Loucy (cell line): ENCODE measurements around the gene TBC1D22A.

Experiments used
- H2AFZ ChIP-seq: fragments of 200-600 bp; sonication (generic); 2 replicates; pipeline ENCODE4 v1.6.0; 2016; ENCODE audit warnings: antibody characterized with exemption, mild to moderate bottlenecking, low read length, moderate library complexity
- H3F3A ChIP-seq: fragments of 200-600 bp; 2 replicates; pipeline ENCODE4 v1.6.0; 2016; ENCODE audit warnings: antibody characterized with exemption, low read depth, mild to moderate bottlenecking
- H3K27me3 ChIP-seq: fragments of 200-600 bp; sonication (generic); 2 replicates; pipeline ENCODE4 v1.6.1; 2014; ENCODE audit warnings: low read length, mild to moderate bottlenecking; ENCODE audit not compliant: insufficient read depth, poor library complexity, severe bottlenecking
- H3K36me3 ChIP-seq: fragments of 200-600 bp; sonication (generic); 2 replicates; pipeline ENCODE4 v1.6.1; 2016; ENCODE audit warnings: low read length; ENCODE audit not compliant: insufficient read depth
- H3K4me1 ChIP-seq: fragments of 200-600 bp; sonication (generic); 2 replicates; pipeline ENCODE4 v1.5.1; 2014; ENCODE audit warnings: low read length, mild to moderate bottlenecking; ENCODE audit not compliant: insufficient read depth, poor library complexity, severe bottlenecking
- H3K4me2 ChIP-seq: fragments of 200-600 bp; sonication (generic); 2 replicates; pipeline ENCODE4 v1.6.0; 2014; ENCODE audit warnings: antibody characterized with exemption, low read length, low read depth, mild to moderate bottlenecking; ENCODE audit not compliant: poor library complexity, severe bottlenecking
- H3K4me3 ChIP-seq: fragments of 200-600 bp; sonication (generic); 2 replicates; pipeline ENCODE4 v1.5.1; 2014; ENCODE audit warnings: low read length, mild to moderate bottlenecking, mixed read lengths; ENCODE audit not compliant: poor library complexity, severe bottlenecking
- H3K79me2 ChIP-seq: fragments of 200-600 bp; sonication (generic); 2 replicates; pipeline ENCODE4 v1.6.1; 2014; ENCODE audit warnings: low read length; ENCODE audit not compliant: insufficient read depth
- H3K9ac ChIP-seq: fragments of 200-600 bp; sonication (generic); 2 replicates; pipeline ENCODE4 v1.6.0; 2014; ENCODE audit warnings: mild to moderate bottlenecking, low read depth, low read length, moderate library complexity; ENCODE audit not compliant: poor library complexity, severe bottlenecking
- H3K9me2 ChIP-seq: fragments of 200-600 bp; sonication (generic); replicated peaks from 2 replicates; pipeline ENCODE4 v1.6.1; 2016; ENCODE audit warnings: low read depth, low read length, mixed read lengths
- H3K9me3 ChIP-seq: fragments of 200-600 bp; sonication (generic); 2 replicates; pipeline ENCODE4 v1.6.1; 2014; ENCODE audit warnings: mild to moderate bottlenecking, antibody characterized with exemption, low read length, low read depth; ENCODE audit not compliant: insufficient read depth
- H4K20me1 ChIP-seq: fragments of 200-600 bp; sonication (generic); 2 replicates; pipeline ENCODE4 v1.6.0; 2014; ENCODE audit warnings: antibody characterized with exemption, low read length, mild to moderate bottlenecking; ENCODE audit not compliant: insufficient read depth, poor library complexity, severe bottlenecking
- EZH2phosphoT487 ChIP-seq: fragments of 200-600 bp; IDR thresholded peaks from 2 replicates; pipeline ENCODE4 v1.6.1; 2018; ENCODE audit warnings: antibody characterized with exemption, mild to moderate bottlenecking, moderate library complexity, borderline replicate concordance
- TF ChIP-seq, protein P1 (sequence below): fragments of 200-600 bp; sonication (generic); conservative IDR thresholded peaks from 2 replicates; pipeline ENCODE4 v1.5.1; 2014; ENCODE audit warnings: mild to moderate bottlenecking, antibody characterized with exemption, low read length

The TBC1D22A gene

DNA sequence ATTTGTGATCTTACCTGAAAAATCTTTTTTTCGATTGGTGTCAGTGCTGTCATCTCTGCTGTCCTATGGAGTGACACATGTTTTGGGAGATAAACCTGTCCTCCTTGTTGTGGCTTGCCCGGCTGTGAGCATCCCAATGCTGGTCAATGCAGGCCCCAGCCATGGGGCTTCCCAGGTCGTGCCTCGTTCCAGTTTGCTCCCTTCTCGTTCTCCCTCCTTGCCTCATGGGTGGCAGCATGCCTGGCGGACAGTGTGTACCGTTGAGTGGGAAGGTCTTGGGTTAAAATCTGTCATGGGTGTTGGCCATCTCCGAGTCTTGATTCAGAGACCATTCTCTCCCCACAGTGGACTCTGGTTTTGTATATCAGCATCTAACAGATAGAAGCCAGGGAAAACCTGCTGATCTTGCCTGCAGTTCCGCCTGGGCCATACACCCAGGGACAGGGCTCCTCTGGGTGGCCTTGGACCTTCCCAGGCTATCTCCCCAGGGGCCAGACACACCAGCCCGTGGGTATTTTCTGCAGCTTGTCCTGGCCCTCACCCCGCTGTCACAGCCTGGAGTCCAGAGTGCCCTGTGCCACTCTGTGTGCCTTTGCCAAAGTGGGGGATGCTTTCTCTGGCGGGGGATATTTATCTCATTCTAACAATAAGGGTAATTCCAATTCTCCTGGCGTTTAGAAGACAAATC lies 208.1 kb downstream of the TBC1D22A start:
- Histone ChIP-seq H3K4me2 (no peak overlapping the region), H3K9me3 (no peaks in the 10 kb centered on the region), H2AFZ (no peak overlapping the region), H3K4me3 (no peak overlapping the region), H3K36me3 (peaks cover 6% of the 10 kb centered on the region; the same call in 1 of the 2 replicates), H3K9ac (no peak overlapping the region), H3K9me2 (no peaks in the 10 kb centered on the region), H3K27me3 (no peaks in the 10 kb centered on the region), H3K79me2 (peaks cover 3% of the 10 kb centered on the region; the same call in 1 of the 2 replicates), H4K20me1 (no peaks in the 10 kb centered on the region), H3F3A (no peaks in the 10 kb centered on the region), H3K4me1 (peaks cover 11% of the 10 kb centered on the region)
- TF ChIP-seq, protein P1, sequence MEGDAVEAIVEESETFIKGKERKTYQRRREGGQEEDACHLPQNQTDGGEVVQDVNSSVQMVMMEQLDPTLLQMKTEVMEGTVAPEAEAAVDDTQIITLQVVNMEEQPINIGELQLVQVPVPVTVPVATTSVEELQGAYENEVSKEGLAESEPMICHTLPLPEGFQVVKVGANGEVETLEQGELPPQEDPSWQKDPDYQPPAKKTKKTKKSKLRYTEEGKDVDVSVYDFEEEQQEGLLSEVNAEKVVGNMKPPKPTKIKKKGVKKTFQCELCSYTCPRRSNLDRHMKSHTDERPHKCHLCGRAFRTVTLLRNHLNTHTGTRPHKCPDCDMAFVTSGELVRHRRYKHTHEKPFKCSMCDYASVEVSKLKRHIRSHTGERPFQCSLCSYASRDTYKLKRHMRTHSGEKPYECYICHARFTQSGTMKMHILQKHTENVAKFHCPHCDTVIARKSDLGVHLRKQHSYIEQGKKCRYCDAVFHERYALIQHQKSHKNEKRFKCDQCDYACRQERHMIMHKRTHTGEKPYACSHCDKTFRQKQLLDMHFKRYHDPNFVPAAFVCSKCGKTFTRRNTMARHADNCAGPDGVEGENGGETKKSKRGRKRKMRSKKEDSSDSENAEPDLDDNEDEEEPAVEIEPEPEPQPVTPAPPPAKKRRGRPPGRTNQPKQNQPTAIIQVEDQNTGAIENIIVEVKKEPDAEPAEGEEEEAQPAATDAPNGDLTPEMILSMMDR: no peak
- TF ChIP-seq EZH2phosphoT487: no peak

DNA sequence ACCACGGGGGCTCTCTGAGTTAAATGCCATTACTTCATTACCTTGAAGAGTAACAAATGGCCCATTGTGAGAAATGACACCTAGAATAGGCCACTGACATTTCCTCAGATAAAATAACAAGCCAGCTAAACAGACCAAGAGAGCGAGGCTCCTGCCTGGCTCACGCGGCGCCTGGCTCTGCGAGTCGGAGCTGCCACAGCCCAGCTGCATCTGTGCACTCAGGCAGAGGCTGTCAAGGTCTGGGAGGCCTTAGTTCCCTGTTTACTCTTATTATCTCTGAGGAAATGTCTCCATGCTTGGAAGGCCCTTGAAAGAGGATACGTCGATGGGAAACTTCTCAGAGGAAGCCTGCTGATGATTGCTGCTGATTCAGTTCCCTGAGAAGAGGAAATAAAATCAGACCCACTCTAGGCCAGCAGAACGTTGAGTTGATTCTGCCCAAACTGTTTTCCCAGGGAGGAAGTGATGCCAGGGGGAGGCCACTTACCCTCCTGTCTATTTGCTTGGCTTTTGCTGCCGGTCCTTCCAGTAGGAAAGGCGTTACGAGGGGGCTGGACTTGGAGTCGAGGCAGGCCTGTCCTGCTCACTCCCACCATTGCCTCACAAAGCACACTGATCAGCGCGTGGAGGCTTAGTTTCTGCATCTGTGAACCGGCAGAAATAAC lies 208.8 kb downstream of the TBC1D22A start:
- Histone ChIP-seq H3K4me2 (no peak overlapping the region), H3K27me3 (no peaks in the 10 kb centered on the region), H2AFZ (no peak overlapping the region), H3K4me3 (no peak overlapping the region), H3K9ac (no peak overlapping the region), H3K79me2 (peaks cover 3% of the 10 kb centered on the region; the same call in 1 of the 2 replicates), H3K4me1 (peaks cover 11% of the 10 kb centered on the region), H3K36me3 (peaks cover 12% of the 10 kb centered on the region; the same call in 1 of the 2 replicates), H3K9me3 (no peaks in the 10 kb centered on the region), H4K20me1 (no peaks in the 10 kb centered on the region), H3K9me2 (no peaks in the 10 kb centered on the region), H3F3A (no peaks in the 10 kb centered on the region)
- no peak for TF ChIP-seq EZH2phosphoT487
- TF ChIP-seq, protein P1: no peak

DNA sequence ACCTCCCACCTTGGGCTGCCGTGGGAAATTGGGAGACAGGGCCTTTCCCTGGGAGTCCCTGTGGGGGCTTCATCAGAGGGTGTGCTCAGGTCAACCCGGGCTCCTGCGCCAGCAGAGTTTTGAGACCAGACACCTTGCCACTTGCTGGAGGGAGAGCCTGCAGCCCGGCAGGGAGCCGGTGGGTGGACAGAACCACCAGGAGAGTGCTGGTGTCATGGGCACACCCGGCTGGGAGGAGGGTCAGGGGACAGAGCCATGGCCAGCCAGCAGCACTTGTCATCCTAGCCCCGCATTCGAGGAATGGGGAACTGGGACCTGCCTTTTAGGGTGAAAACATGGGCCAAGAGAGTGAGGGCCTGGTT lies 209.3 kb downstream of the TBC1D22A start:
- no peaks in the 10 kb centered on the region for H3K9me3 ChIP-seq
- no peaks in the 10 kb centered on the region for H4K20me1 ChIP-seq
- H3K9ac ChIP-seq: no peak overlapping the region
- TF ChIP-seq EZH2phosphoT487: no peak
- TF ChIP-seq, protein P1: no peak
- H3K4me2 ChIP-seq: no peak overlapping the region
- H3K27me3 ChIP-seq: no peaks in the 10 kb centered on the region
- peaks cover 3% of the 10 kb centered on the region; the same call in 1 of the 2 replicates for H3K79me2 ChIP-seq
- no peaks in the 10 kb centered on the region for H3F3A ChIP-seq
- no peaks in the 10 kb centered on the region for H3K9me2 ChIP-seq
- H3K36me3 ChIP-seq: peaks cover 14% of the 10 kb centered on the region; the same call in 1 of the 2 replicates
- H3K4me3 ChIP-seq: no peak overlapping the region
- no peak overlapping the region for H2AFZ ChIP-seq
- H3K4me1 ChIP-seq: peaks cover 11% of the 10 kb centered on the region
